SK-N-SH treated with all-trans-retinoic acid at 6 μM for 48 hours (cell line): ENCODE data around the gene ZP1.

Experiments used
- ARNTL ChIP-seq: fragments of 450-650 bp; formaldehyde crosslinking; IDR thresholded peaks from 2 replicates; pipeline ENCODE4 v1.5.0; 2020; ENCODE audit warnings: low read depth, mild to moderate bottlenecking, moderate library complexity, borderline replicate concordance
- BACH2 ChIP-seq: fragments of 250-450 bp; sonication (Bioruptor Pico); IDR thresholded peaks from 2 replicates; pipeline ENCODE4 v1.9.0; 2021; ENCODE audit warnings: mild to moderate bottlenecking, borderline replicate concordance
- CREB5 ChIP-seq: fragments of 250-450 bp; sonication (Bioruptor Pico); IDR thresholded peaks from 2 replicates; pipeline ENCODE4 v1.5.1; 2020; ENCODE audit warnings: low read depth, mild to moderate bottlenecking, moderate library complexity
- GLIS3 ChIP-seq: fragments of 250-450 bp; sonication (Bioruptor Pico); IDR thresholded peaks from 2 replicates; pipeline ENCODE4 v1.5.0; 2020; ENCODE audit warnings: mild to moderate bottlenecking, moderate library complexity
- ISL1 ChIP-seq: fragments of 250-450 bp; sonication (Bioruptor Pico); IDR thresholded peaks from 2 replicates; pipeline ENCODE4 v2.1.2; 2022; ENCODE audit warnings: mild to moderate bottlenecking, moderate library complexity
- OSR1 ChIP-seq: fragments of 250-450 bp; sonication (Bioruptor Pico); IDR thresholded peaks from 2 replicates; pipeline ENCODE4 v1.8.0; 2022; ENCODE audit warnings: moderate library complexity, mild to moderate bottlenecking, inconsistent platforms
- PATZ1 ChIP-seq: fragments of 250-450 bp; sonication (Bioruptor Pico); IDR thresholded peaks from 2 replicates; pipeline ENCODE4 v1.8.0; 2020; ENCODE audit warnings: mild to moderate bottlenecking, moderate library complexity, borderline replicate concordance
- POU6F1 ChIP-seq: fragments of 250-450 bp; sonication (Bioruptor Pico); IDR thresholded peaks from 2 replicates; pipeline ENCODE4 v1.8.0; 2021; ENCODE audit warnings: low read depth, mild to moderate bottlenecking, moderate library complexity, borderline replicate concordance
- RARB ChIP-seq: fragments of 250-450 bp; sonication (Bioruptor Pico); IDR thresholded peaks from 2 replicates; pipeline ENCODE4 v1.8.0; 2021; ENCODE audit warnings: mild to moderate bottlenecking, moderate library complexity
- SNAI2 ChIP-seq: fragments of 250-450 bp; sonication (Bioruptor Pico); IDR thresholded peaks from 2 replicates; pipeline ENCODE4 v1.5.0; 2020; ENCODE audit warnings: mild to moderate bottlenecking, moderate library complexity
- ZC3H10 ChIP-seq: fragments of 250-450 bp; sonication (Bioruptor Pico); IDR thresholded peaks from 2 replicates; pipeline ENCODE4 v1.5.1; 2021; ENCODE audit warnings: mild to moderate bottlenecking, moderate library complexity
- ZNF565 ChIP-seq: fragments of 450-650 bp; formaldehyde crosslinking; conservative IDR thresholded peaks from 2 replicates; pipeline ENCODE4 v1.5.0; 2020; ENCODE audit warnings: low read depth, mild to moderate bottlenecking, moderate library complexity
- ZNF70 ChIP-seq: fragments of 450-650 bp; formaldehyde crosslinking; IDR thresholded peaks from 2 replicates; pipeline ENCODE4 v1.5.0; 2020; ENCODE audit warnings: mild to moderate bottlenecking, moderate library complexity

GRCh38 chr11:60919956-60920355, 52.6 kb downstream of the ZP1 start:
- TF ChIP-seq CREB5 (CRISPR knock-in tag) (no peak), ZNF70 (CRISPR knock-in tag) (no peak), POU6F1 (no peak), PATZ1 (CRISPR knock-in tag) (no peak), RARB (CRISPR knock-in tag) (no peak), ZNF565 (CRISPR knock-in tag) (no peak), ZC3H10 (no peak), ARNTL (no peak), GLIS3 (CRISPR knock-in tag) (no peak), BACH2 (CRISPR knock-in tag) (no peak), OSR1 (CRISPR knock-in tag) (no peak), SNAI2 (CRISPR knock-in tag) (no peak), ISL1 (CRISPR knock-in tag) (no peak)
